ENCODE data around the gene ONECUT3. TPM values are rescaled to one million over a fixed set of nuclear protein-coding genes. Genes with fewer than 3 reads are reported as not detected.

Gene ONECUT3
- total RNA-seq, 1 experiment from 2014 or later: not detected

DNA sequence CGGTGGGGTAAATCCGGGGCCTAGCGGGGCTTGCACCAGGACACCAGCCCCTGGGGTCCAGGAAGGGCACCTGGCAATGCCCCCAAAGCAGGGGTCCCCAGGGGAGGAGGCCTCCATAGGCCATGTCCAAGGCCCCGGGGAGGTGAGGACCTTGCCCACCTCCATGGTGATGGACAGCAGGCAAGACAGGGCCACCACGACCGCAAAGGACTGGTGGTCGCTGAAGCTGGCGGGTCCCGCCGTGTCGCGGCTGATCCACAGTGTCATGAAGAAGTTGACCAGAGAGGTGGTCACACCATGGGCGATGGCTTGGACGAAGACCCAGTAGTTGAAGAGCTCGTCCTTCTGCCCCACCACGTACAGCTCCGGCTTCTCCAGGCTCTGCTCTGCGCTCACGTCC is 32.0 kb downstream of the ONECUT3 start:
- Histone ChIP-seq H3K27ac (ENCODE audit: low read depth, low read length, poor library complexity, severe bottlenecking) (no peak overlapping the region), H3K4me3 (ENCODE audit: low read depth, low read length, poor library complexity, severe bottlenecking) (no peak overlapping the region), H3K4me1 (ENCODE audit: insufficient read depth, low read length, poor library complexity, severe bottlenecking) (no peaks in the 10 kb centered on the region), H3K36me3 (ENCODE audit: insufficient read depth, low read length, poor library complexity, severe bottlenecking) (no peaks in the 10 kb centered on the region), H3K27me3 (replicated peaks; ENCODE audit: insufficient read depth, low read depth, low read length, poor library complexity) (peaks cover 10% of the 10 kb centered on the region), H3K9me3 (ENCODE audit: low read depth, low read length, poor library complexity, severe bottlenecking) (peaks cover 9% of the 10 kb centered on the region)
- no peak for DNase-seq (ENCODE audit: low spot score)
- ChIA-PET CTCF (no interaction called here), POLR2A (ENCODE audit: low non-redundant PET) (no interaction called here)
- TF ChIP-seq EZH2 (IDR thresholded peaks at IDR 0.05; ENCODE audit: borderline replicate concordance, low read depth, low read length, poor library complexity, severe bottlenecking): no peak
- BruUV-seq (replicated peaks): no TSS peak
- intact Hi-C loops (cut with micrococcal nuclease; ENCODE audit: unreplicated experiment): no loop called here

- intact Hi-C loops (cut with micrococcal nuclease; ENCODE audit: unreplicated experiment): no loop called here
- Histone ChIP-seq H3K4me3 (ENCODE audit: low read depth, low read length, poor library complexity, severe bottlenecking) (no peak overlapping the region), H3K27me3 (replicated peaks; ENCODE audit: insufficient read depth, low read depth, low read length, poor library complexity) (peaks cover 8% of the 10 kb centered on the region), H3K9me3 (ENCODE audit: low read depth, low read length, poor library complexity, severe bottlenecking) (peaks cover 7% of the 10 kb centered on the region), H3K36me3 (ENCODE audit: insufficient read depth, low read length, poor library complexity, severe bottlenecking) (no peaks in the 10 kb centered on the region), H3K27ac (ENCODE audit: low read depth, low read length, poor library complexity, severe bottlenecking) (no peak overlapping the region), H3K4me1 (ENCODE audit: insufficient read depth, low read length, poor library complexity, severe bottlenecking) (no peaks in the 10 kb centered on the region)
- no TSS peak for BruUV-seq (replicated peaks)
- DNase-seq (ENCODE audit: low spot score): no peak
- ChIA-PET CTCF (interaction anchor here (0.6 kb wide), 1 partner anchor 278 kb away, joined by 6 read pairs; no protein-coding TSS in a partner anchor), POLR2A (ENCODE audit: low non-redundant PET) (no interaction called here)
- no peak for TF ChIP-seq CTCF (conservative IDR thresholded peaks at IDR 0.05; ENCODE audit: low read depth, low read length)
- no peak for TF ChIP-seq EZH2 (IDR thresholded peaks at IDR 0.05; ENCODE audit: borderline replicate concordance, low read depth, low read length, poor library complexity, severe bottlenecking)
Measured at GRCh38 chr19:1786668-1787067, 33.4 kb downstream of the ONECUT3 start.

DNA sequence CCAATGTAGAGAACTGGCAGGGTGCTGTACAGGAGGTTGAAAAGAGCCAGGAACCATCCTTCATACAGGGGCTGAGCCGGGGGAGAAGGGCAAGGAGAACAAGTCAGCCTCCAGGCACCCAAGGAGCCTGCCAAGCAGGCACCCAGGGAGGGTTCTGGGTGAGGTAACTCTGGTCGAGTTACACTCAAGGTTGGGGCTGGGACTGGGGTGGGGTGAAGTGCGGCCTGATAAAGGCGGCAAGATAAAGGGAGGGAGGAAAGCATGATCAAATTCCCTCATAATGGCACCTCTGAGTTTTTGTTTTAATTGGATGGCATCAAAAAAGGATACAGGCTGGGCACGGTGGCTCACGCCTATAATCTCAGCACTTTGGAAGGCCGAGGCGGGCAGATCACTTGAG is 33.8 kb downstream of the ONECUT3 start:
- BruUV-seq (replicated peaks): no TSS peak
- peaks cover 8% of the 10 kb centered on the region for H3K27me3 ChIP-seq (replicated peaks; ENCODE audit: insufficient read depth, low read depth, low read length, poor library complexity)

More for the DNA sequence above, 33.8 kb downstream of the ONECUT3 start:
- POLR2A ChIA-PET (ENCODE audit: low non-redundant PET): no interaction called here
- Histone ChIP-seq H3K4me1 (ENCODE audit: insufficient read depth, low read length, poor library complexity, severe bottlenecking) (no peaks in the 10 kb centered on the region), H3K4me3 (ENCODE audit: low read depth, low read length, poor library complexity, severe bottlenecking) (no peak overlapping the region), H3K27ac (ENCODE audit: low read depth, low read length, poor library complexity, severe bottlenecking) (no peak overlapping the region), H3K9me3 (ENCODE audit: low read depth, low read length, poor library complexity, severe bottlenecking) (peaks cover 2% of the 10 kb centered on the region), H3K36me3 (ENCODE audit: insufficient read depth, low read length, poor library complexity, severe bottlenecking) (no peaks in the 10 kb centered on the region)
- TF ChIP-seq EZH2 (IDR thresholded peaks at IDR 0.05; ENCODE audit: borderline replicate concordance, low read depth, low read length, poor library complexity, severe bottlenecking) (no peak), CTCF (conservative IDR thresholded peaks at IDR 0.05; ENCODE audit: low read depth, low read length) (no peak)
- intact Hi-C loops (cut with micrococcal nuclease; ENCODE audit: unreplicated experiment): no loop called here
- CTCF ChIA-PET: interaction anchor here (0.6 kb wide), 1 partner anchor 278 kb away, joined by 6 read pairs; no protein-coding TSS in a partner anchor
- DNase-seq (ENCODE audit: low spot score): no peak
